Transverse colon (tissue), 4 donors: ENCODE results near the gene HES5. TPM values are rescaled to one million over a fixed set of nuclear protein-coding genes. Genes with fewer than 3 reads are reported as not detected.

ENCODE experiments used
- DNase-seq: peaks from one replicate; pipeline ENCODE4 v3.0.0-alpha.2; 2019
- H3K27ac ChIP-seq, 4 donors: fragments of 200-600 bp; sonication (generic); 2 replicates each; pipeline ENCODE4 v1.5.1; 2016 to 2018; ENCODE audit warnings: inconsistent platforms in 4 of 4
- H3K27me3 ChIP-seq: fragments of 200-600 bp; sonication (generic); 2 replicates; pipeline ENCODE4 v1.5.1; 2017; ENCODE audit warnings: inconsistent platforms
- H3K36me3 ChIP-seq, 4 donors: fragments of 200-600 bp; sonication (generic); 2 replicates each; pipeline ENCODE4 v1.5.1; 2017 to 2019; ENCODE audit warnings: inconsistent platforms in 4 of 4
- H3K4me1 ChIP-seq, 4 donors: fragments of 200-600 bp; sonication (generic); 2 replicates each; pipeline ENCODE4 v1.5.1; 2017 to 2020; ENCODE audit warnings: inconsistent platforms in 4 of 4
- H3K4me3 ChIP-seq, 4 donors: fragments of 200-600 bp; sonication (generic); 1 replicate in 1 of 4; 2 replicates in 3 of 4; pipeline versions ENCODE4 v1.5.1 to v1.6.1; 2017 to 2019; ENCODE audit warnings: inconsistent platforms in 4 of 4
- H3K9me3 ChIP-seq, 2 donors: fragments of 200-600 bp; sonication (generic); 2 replicates each; pipeline ENCODE4 v1.5.1; 2017 to 2019; ENCODE audit warnings: inconsistent platforms in 2 of 2
- CTCF ChIP-seq, 5 experiments: fragments of 200-600 bp in 3 of 5; fragments of 450-650 bp in 2 of 5; sonication (generic) in 3 of 5; IDR thresholded peaks; 1 replicate in 2 of 5; 2 replicates in 3 of 5; pipeline ENCODE4 v1.5.1; 2016 to 2017; ENCODE audit warnings: antibody characterized with exemption in 5 of 5, inconsistent platforms in 3 of 5, mild to moderate bottlenecking in 2 of 5, moderate library complexity in 1 of 5
- EP300 ChIP-seq: sonication (generic); formaldehyde crosslinking; IDR thresholded peaks from one replicate; pipeline ENCODE4 v1.6.1; 2017; ENCODE audit warnings: antibody characterized with exemption, low read depth
- POLR2A ChIP-seq: fragments of 450-650 bp; IDR thresholded peaks from one replicate; pipeline ENCODE4 v1.6.1; 2016; ENCODE audit warnings: antibody characterized with exemption, mild to moderate bottlenecking, moderate library complexity
- POLR2AphosphoS5 ChIP-seq, 3 donors: sonication (generic); formaldehyde crosslinking; IDR thresholded peaks; one replicate each; pipeline ENCODE4 v1.6.1; 2016; ENCODE audit warnings: antibody characterized with exemption in 3 of 3
- WGBS, 2 donors: methylation state at CpG; one replicate each; pipeline ENCODE4 v1.1.5; 2018; ENCODE audit warnings: low coverage in 1 of 2; 5-methylcytosine and 5-hydroxymethylcytosine counted together
- in situ Hi-C, 4 donors: fragments of 200-750 bp; cut with MboI; loops; one replicate each; pipeline versions ENCODE4 v1.15.0 to v1.15.1; 2017; ENCODE audit warnings: low sequenced_read_pairs in 3 of 4, low pct_ligation_motif_present in 1 of 4, low pct_unique_long_range_greater_than_20kb in 1 of 4
- intact Hi-C: fragments of 100-400 bp; cut with DNase I; formaldehyde crosslinking; loops from one replicate; pipeline ENCODE4 v1.15.1; 2023; ENCODE audit warnings: low total_unique reads
- total RNA-seq, 4 donors: library from RNA; depleted of rRNA; stranded (reverse); fragments of >200 nt; gene quantifications; one replicate each; pipeline ENCODE4 v1.1.0, GENCODE V29; 2016

HES5 gene
- total RNA-seq, 4 donors from 2014 or later = 0.64 to 1.1 TPM; not detected in 2

GRCh38 chr1:2516946-2517345 is 13.1 kb downstream of the HES5 start:
- 98% methylated on average over 7 of the region's 14 CpGs; no CpG with 5 or more reads in 1 of the 2 donors for WGBS, 2 donors
- no peak for DNase-seq
- intact Hi-C loops = no loop called here
- no peaks in the 10 kb centered on the region for H3K9me3 ChIP-seq
- no peak overlapping the region for H3K4me3 ChIP-seq
- no peaks in the 10 kb centered on the region for H3K4me1 ChIP-seq
- H3K36me3 ChIP-seq = peaks cover 0 to 77% (median 35%) of the 10 kb centered on the region in 4 donors
- H3K27me3 ChIP-seq = no peaks in the 10 kb centered on the region
- in situ Hi-C loops = no loop called here
- TF ChIP-seq POLR2A = no peak
- TF ChIP-seq POLR2AphosphoS5 (IDR thresholded peaks at IDR 0.05) = no peak
- no peak for TF ChIP-seq CTCF (IDR thresholded peaks at IDR 0.05)
- TF ChIP-seq EP300 = no peak
- H3K27ac ChIP-seq = no peak overlapping the region

GRCh38 chr1:2516124-2516523 is 13.9 kb downstream of the HES5 start:
- Histone ChIP-seq H3K27ac (no peak overlapping the region), H3K4me1 (no peaks in the 10 kb centered on the region), H3K4me3 (no peak overlapping the region), H3K36me3 (peaks cover 0 to 80% (median 36%) of the 10 kb centered on the region in 4 donors), H3K27me3 (no peaks in the 10 kb centered on the region), H3K9me3 (no peaks in the 10 kb centered on the region)
- TF ChIP-seq EP300 = no peak
- no peak for TF ChIP-seq POLR2AphosphoS5 (IDR thresholded peaks at IDR 0.05)
- no peak for TF ChIP-seq CTCF (IDR thresholded peaks at IDR 0.05)
- no peak for TF ChIP-seq POLR2A
- in situ Hi-C loops = no loop called here
- WGBS, 2 donors = 95% methylated on average over 17 of the region's 17 CpGs; no CpG with 5 or more reads in 1 of the 2 donors
- intact Hi-C loops = no loop called here
- DNase-seq = no peak

GRCh38 chr1:2515763-2516080 is 14.3 kb downstream of the HES5 start:
- TF ChIP-seq EP300 = no peak
- no peak for TF ChIP-seq POLR2A
- TF ChIP-seq POLR2AphosphoS5 (IDR thresholded peaks at IDR 0.05) = no peak
- no peak for TF ChIP-seq CTCF (IDR thresholded peaks at IDR 0.05)
- no peaks in the 10 kb centered on the region for H3K27me3 ChIP-seq
- no peaks in the 10 kb centered on the region for H3K4me1 ChIP-seq
- H3K9me3 ChIP-seq = no peaks in the 10 kb centered on the region
- no peak overlapping the region for H3K4me3 ChIP-seq
- H3K27ac ChIP-seq = no peak overlapping the region
- DNase-seq = no peak
- in situ Hi-C loops = no loop called here
- 92% methylated on average over 11 of the region's 11 CpGs; no CpG with 5 or more reads in 1 of the 2 donors for WGBS, 2 donors
- intact Hi-C loops = no loop called here
- peaks cover 0 to 80% (median 36%) of the 10 kb centered on the region in 4 donors for H3K36me3 ChIP-seq

- Histone ChIP-seq H3K4me3 (no peak overlapping the region), H3K4me1 (no peaks in the 10 kb centered on the region), H3K27me3 (no peaks in the 10 kb centered on the region), H3K9me3 (no peaks in the 10 kb centered on the region), H3K27ac (no peak overlapping the region), H3K36me3 (peaks cover 0 to 80% (median 36%) of the 10 kb centered on the region in 4 donors)
- 94 to 100% methylated on average over 4 to 42 of the region's 45 CpGs for WGBS, 2 donors
- no peak for TF ChIP-seq POLR2AphosphoS5 (IDR thresholded peaks at IDR 0.05)
- no peak for TF ChIP-seq POLR2A
- no peak for TF ChIP-seq EP300
- TF ChIP-seq CTCF (IDR thresholded peaks at IDR 0.05) = no peak
- intact Hi-C loops = no loop called here
- no peak for DNase-seq
- in situ Hi-C loops = no loop called here
Measured at GRCh38 chr1:2514863-2515762, 14.9 kb downstream of the HES5 start.
